ENCODE measurements around the gene SYNPO.

DNA sequence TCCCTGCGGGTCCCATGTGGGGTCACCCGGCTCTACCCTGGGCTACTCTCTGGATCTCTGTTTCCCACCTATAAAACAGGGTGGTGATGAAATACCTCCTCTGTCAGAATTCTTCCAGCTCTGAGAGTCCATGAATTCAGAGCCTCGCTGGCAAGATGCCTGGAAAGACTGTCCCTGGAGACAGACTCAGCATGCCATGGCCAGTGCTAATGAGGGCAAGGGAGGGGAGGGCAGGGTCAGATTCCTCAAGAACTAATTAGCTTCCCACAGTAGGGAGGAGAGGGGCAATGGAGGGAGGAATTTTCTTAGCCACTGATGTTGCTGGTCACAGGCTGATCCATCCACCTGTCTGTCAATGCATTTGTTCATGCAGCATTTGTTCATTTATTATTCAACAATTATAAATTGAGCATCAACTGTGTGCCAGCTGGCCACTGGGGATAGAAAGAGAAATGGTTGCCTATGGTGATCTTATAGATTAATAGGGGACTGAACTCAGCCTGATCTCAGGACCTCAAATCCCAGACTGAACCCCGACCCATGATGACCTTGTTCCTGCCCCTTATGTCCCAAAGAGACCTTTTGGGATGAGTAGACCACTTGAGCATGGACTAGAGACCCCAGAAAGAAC, 4.7 kb downstream of the SYNPO start:
- TF ChIP-seq, protein P1, sequence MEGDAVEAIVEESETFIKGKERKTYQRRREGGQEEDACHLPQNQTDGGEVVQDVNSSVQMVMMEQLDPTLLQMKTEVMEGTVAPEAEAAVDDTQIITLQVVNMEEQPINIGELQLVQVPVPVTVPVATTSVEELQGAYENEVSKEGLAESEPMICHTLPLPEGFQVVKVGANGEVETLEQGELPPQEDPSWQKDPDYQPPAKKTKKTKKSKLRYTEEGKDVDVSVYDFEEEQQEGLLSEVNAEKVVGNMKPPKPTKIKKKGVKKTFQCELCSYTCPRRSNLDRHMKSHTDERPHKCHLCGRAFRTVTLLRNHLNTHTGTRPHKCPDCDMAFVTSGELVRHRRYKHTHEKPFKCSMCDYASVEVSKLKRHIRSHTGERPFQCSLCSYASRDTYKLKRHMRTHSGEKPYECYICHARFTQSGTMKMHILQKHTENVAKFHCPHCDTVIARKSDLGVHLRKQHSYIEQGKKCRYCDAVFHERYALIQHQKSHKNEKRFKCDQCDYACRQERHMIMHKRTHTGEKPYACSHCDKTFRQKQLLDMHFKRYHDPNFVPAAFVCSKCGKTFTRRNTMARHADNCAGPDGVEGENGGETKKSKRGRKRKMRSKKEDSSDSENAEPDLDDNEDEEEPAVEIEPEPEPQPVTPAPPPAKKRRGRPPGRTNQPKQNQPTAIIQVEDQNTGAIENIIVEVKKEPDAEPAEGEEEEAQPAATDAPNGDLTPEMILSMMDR (IDR thresholded peaks at IDR 0.05; ENCODE audit: poor library complexity), result no peak
- TF ChIP-seq EZH2phosphoT487 (IDR thresholded peaks at IDR 0.05; ENCODE audit: low read depth, severe bottlenecking, unreplicated experiment), result no peak
- TF ChIP-seq EZH2 (IDR thresholded peaks at IDR 0.05; ENCODE audit: borderline replicate concordance), result no peak

Measured in hepatocyte (in vitro differentiated cells).